IPS-20b (cell line): Measurements from ENCODE around the gene CHSY3.

Experiments used
- H3K27ac ChIP-seq: one replicate; pipeline ENCODE4 v1.5.1; 2013; ENCODE audit warnings: low read length
- H3K27me3 ChIP-seq: 2 replicates; pipeline ENCODE4 v1.6.1; 2013; ENCODE audit warnings: mild to moderate bottlenecking, low read length, inconsistent platforms; ENCODE audit not compliant: insufficient read depth
- H3K36me3 ChIP-seq: 2 replicates; pipeline ENCODE4 v1.6.1; 2013; ENCODE audit warnings: low read depth, mild to moderate bottlenecking, inconsistent platforms, low read length, moderate library complexity; ENCODE audit not compliant: insufficient read depth
- H3K4me1 ChIP-seq: 2 replicates; pipeline ENCODE4 v1.6.1; 2013; ENCODE audit warnings: mild to moderate bottlenecking, control low read depth, inconsistent platforms, low read length, moderate library complexity; ENCODE audit not compliant: insufficient read depth
- H3K4me3 ChIP-seq: 2 replicates; pipeline ENCODE4 v1.5.1; 2013; ENCODE audit warnings: mild to moderate bottlenecking, low read length, inconsistent platforms
- H3K9ac ChIP-seq: 2 replicates; pipeline ENCODE4 v1.6.1; 2013; ENCODE audit warnings: low read depth, mild to moderate bottlenecking, inconsistent platforms, low read length, moderate library complexity
- H3K9me3 ChIP-seq: 2 replicates; pipeline ENCODE4 v1.6.1; 2013; ENCODE audit warnings: mild to moderate bottlenecking, low read depth, low read length, inconsistent platforms; ENCODE audit not compliant: insufficient read depth

The CHSY3 gene

DNA sequence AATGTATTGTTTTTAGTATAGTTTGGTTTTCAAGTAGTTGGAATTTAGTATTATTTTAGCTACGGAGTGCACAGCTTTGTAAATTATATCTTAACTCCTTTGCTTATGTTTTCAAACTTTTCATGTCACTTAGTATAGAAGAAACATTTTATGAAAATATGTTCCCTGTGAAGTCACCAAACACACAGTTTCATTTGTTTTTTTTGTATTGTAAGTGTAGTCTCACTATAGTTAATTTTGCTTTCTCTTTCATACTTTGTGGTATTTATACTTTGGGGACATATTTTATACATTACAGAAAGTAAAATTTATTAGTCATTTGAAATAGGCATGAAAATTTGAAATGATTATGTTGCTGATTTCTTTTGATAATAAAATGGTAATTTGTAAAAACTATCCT lies 5.0 kb downstream of the CHSY3 start:
- H3K9me3 ChIP-seq: no peaks in the 10 kb centered on the region
- H3K9ac ChIP-seq: no peak overlapping the region
- H3K27ac ChIP-seq: no peak overlapping the region
- no peaks in the 10 kb centered on the region; the same call in 1 of the 2 replicates for H3K4me1 ChIP-seq
- no peak overlapping the region for H3K4me3 ChIP-seq
- no peaks in the 10 kb centered on the region for H3K36me3 ChIP-seq
- peaks cover 40% of the 10 kb centered on the region for H3K27me3 ChIP-seq

DNA sequence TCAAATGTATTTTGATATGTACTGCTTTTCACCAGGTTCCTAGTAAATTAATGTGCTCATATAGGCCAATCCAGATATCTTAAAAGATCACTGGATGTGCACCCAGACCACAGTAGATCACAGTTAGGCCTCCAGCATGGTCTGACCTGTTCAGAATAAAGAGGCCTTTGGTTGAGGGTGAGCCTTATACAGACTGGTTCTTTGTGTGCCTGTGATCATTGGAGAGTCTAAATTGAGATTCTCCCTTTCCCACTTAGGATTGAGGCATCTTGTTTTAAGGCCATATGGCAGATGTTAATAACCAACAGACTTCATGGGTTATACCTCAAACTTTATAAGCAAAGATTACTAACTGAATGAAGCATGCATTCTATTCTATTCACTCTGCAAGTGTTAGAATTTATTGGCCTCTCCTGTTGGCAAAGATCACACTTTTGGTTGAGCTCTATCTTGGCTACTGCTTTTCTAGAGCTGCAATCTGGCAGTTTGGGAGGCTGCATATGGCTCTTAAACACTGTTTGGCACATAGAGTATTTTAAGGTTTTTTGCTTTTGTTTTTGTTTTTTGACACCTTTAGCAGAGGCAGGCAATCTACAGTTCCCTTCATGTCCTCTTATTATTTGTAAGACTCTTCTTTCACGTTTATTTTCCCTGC lies 8.5 kb downstream of the CHSY3 start:
- H3K4me3 ChIP-seq: no peak overlapping the region
- no peaks in the 10 kb centered on the region for H3K36me3 ChIP-seq
- H3K9me3 ChIP-seq: no peaks in the 10 kb centered on the region
- H3K9ac ChIP-seq: no peak overlapping the region
- H3K27me3 ChIP-seq: peaks cover 8% of the 10 kb centered on the region
- H3K27ac ChIP-seq: no peak overlapping the region
- peaks cover 11% of the 10 kb centered on the region; the same call in 1 of the 2 replicates for H3K4me1 ChIP-seq

DNA sequence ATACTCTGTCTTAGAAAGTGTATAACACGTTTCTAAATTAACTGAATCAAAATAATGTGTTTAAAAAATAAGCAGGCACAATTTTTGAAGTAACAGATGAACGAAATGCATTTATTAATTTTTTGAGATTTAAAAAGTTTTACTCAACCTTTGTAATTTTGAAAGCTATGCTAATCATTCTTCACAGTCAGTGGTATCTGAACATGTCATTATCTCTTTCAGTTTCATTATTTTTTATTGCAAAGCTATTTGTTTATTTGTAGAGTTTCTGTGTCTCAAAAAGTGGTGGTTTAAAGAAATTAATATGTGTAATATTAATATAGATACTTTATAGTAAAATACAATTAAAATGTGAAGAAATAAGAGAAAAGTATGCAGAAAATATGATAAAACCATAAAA lies 11.2 kb downstream of the CHSY3 start:
- no peaks in the 10 kb centered on the region for H3K9me3 ChIP-seq
- H3K4me3 ChIP-seq: no peak overlapping the region
- H3K9ac ChIP-seq: no peak overlapping the region
- H3K27me3 ChIP-seq: no peaks in the 10 kb centered on the region
- no peaks in the 10 kb centered on the region for H3K36me3 ChIP-seq
- H3K27ac ChIP-seq: no peak overlapping the region
- peaks cover 11% of the 10 kb centered on the region; the same call in 1 of the 2 replicates for H3K4me1 ChIP-seq

DNA sequence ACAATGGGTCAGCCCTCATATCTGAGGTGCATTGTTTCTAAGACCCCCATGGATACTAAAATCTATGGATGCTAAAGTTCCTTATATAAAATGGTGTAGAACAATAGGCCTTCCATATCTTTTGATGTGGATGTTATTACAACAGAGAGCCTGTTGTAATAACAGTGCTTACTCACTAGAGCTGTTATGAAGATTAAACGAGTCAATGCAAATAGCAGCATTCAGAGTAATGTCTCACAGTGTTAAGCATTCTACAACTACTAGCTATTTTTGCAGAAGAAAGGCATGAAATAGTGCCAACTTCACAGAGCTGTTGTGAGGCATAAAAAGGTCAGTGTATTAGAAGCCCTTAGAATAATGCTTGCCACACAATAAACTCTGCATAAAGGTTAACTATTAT lies 13.0 kb downstream of the CHSY3 start:
- Histone ChIP-seq H3K27ac (no peak overlapping the region), H3K9me3 (no peaks in the 10 kb centered on the region), H3K27me3 (no peaks in the 10 kb centered on the region), H3K4me3 (no peak overlapping the region), H3K4me1 (peaks cover 11% of the 10 kb centered on the region; the same call in 1 of the 2 replicates), H3K36me3 (no peaks in the 10 kb centered on the region), H3K9ac (no peak overlapping the region)

DNA sequence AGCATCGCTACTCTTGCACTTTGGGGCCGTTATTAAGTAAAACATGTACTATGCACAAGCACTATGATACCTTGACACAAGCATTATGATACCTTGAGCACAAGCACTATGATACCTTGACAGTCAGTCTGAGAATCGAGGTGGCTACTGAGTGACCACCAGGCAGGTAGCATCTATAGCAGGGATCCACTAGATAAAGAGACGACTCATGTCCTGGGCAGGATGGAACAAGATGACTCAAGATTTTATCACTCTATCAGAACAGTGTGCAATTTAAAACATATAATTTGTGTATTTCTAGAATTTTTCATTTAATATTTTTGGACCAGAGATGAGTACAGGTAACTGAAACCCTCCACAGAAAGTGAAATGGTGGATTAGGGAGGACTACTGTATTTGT lies 16.9 kb downstream of the CHSY3 start:
- Histone ChIP-seq H3K27ac (no peak overlapping the region), H3K4me3 (no peak overlapping the region)

DNA sequence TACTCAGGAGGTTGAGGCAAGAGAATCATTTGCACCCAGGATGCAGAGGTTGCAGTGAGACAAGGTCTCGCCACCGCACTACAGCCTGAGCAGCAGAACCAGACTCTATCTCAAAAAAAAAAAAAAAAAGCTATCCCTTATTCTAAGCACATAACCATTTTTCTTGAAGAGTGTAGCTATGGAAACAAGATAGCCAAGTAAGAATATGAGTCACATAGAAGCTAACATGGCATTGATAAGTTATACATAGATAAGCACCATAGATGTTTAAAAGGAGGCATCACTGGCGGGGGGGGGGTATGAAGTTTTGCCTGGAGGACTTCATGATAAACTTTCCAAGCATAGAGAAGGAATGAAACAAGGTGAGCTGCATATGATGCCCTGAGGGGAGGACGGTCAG lies 26.0 kb downstream of the CHSY3 start:
- Histone ChIP-seq H3K4me1 (no peaks in the 10 kb centered on the region), H3K4me3 (no peak overlapping the region), H3K27me3 (no peaks in the 10 kb centered on the region), H3K9me3 (no peaks in the 10 kb centered on the region), H3K36me3 (no peaks in the 10 kb centered on the region), H3K9ac (no peak overlapping the region), H3K27ac (no peak overlapping the region)

More for the DNA sequence above, 16.9 kb downstream of the CHSY3 start:
- H3K4me1 ChIP-seq: peaks cover 6% of the 10 kb centered on the region; the same call in 1 of the 2 replicates
- no peak overlapping the region for H3K9ac ChIP-seq
- no peaks in the 10 kb centered on the region for H3K36me3 ChIP-seq
- no peaks in the 10 kb centered on the region for H3K9me3 ChIP-seq
- no peaks in the 10 kb centered on the region for H3K27me3 ChIP-seq

DNA sequence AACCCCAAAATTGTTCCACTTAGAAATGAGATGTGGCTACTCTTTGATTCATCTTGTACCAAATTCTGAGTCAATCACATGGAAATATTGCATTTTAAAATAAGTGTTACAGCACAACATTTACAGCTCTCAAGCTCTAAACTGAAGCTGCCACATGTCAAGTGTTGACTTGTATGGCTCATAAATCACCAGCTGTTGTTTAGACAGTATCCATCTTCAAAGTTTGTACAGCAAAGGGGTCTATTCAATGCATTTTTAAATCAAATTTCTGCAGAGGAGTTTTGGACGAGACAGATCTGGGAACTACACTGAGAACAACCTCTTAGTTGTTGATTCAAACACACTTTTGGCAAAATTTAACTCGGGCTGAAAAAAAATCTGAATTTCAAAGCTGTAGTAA lies 31.4 kb downstream of the CHSY3 start:
- H3K4me3 ChIP-seq: no peak overlapping the region
- H3K9ac ChIP-seq: no peak overlapping the region
- no peak overlapping the region for H3K27ac ChIP-seq
- no peaks in the 10 kb centered on the region for H3K27me3 ChIP-seq
- no peaks in the 10 kb centered on the region for H3K36me3 ChIP-seq
- peaks cover 7% of the 10 kb centered on the region; the same call in 1 of the 2 replicates for H3K9me3 ChIP-seq
- H3K4me1 ChIP-seq: no peaks in the 10 kb centered on the region

DNA sequence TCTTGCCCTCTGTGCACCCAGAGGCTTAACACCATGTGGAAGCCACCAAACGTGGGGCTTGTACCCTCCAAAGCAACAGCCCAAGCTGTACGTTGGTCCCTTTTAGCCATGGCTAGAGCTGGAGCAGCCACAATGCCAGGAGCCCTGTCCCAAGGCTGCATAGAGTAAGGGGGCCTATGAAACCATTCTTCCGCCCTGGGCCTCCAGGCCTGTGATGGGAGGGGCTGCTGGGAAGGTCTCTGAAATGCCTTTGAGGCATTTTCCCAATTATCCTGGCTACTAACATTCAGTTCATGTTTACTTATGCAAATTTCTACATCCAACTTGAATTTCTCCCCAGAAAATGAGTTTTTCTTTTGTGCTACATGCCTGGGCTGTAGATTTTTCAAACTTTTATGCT lies 33.8 kb downstream of the CHSY3 start:
- H3K27ac ChIP-seq: no peak overlapping the region
- H3K4me1 ChIP-seq: no peaks in the 10 kb centered on the region
- H3K36me3 ChIP-seq: no peaks in the 10 kb centered on the region
- no peak overlapping the region for H3K9ac ChIP-seq
- H3K9me3 ChIP-seq: peaks cover 7% of the 10 kb centered on the region; the same call in 1 of the 2 replicates
- H3K4me3 ChIP-seq: no peak overlapping the region
- H3K27me3 ChIP-seq: no peaks in the 10 kb centered on the region

DNA sequence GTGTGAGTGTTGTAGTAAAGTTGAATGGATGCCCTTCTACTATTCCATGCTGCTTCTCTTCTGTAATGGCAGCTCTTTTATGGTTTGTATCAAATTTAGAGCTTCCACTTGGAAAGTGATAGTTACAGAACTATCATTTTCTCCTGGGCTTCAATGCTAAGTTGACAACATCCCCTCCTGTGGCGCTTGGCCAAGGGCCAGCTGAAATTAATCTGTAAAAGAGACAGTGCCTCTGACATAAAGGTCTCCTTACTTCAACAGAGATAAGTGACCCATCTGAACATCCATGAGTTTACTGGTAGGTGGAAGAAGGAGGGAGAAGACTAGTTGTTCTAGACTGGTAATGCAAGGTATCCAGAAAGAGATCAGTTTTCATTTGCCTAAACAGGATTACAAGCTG lies 39.7 kb downstream of the CHSY3 start:
- no peaks in the 10 kb centered on the region for H3K4me1 ChIP-seq
- H3K27me3 ChIP-seq: no peaks in the 10 kb centered on the region
- H3K9me3 ChIP-seq: no peaks in the 10 kb centered on the region
- no peak overlapping the region for H3K9ac ChIP-seq
- H3K27ac ChIP-seq: no peak overlapping the region
- no peak overlapping the region for H3K4me3 ChIP-seq
- H3K36me3 ChIP-seq: no peaks in the 10 kb centered on the region

DNA sequence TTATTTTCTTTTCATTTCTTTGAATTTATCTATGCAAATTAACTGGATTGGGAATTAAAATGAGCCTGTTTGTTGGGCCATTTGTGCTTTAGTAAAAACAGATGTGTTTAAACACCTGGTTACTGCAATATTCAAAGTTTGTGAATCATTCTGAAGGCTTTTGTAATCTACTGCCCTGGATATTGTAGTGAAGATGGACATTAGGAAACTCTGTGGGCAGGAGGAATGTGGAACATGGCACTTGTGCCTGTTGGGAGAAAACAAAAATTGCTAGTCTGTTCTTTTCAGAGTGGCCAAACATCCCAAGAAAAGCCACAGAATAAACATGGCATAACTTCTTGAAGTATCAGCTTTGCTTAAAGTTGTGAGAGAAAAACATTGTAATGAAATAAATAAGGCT lies 40.8 kb downstream of the CHSY3 start:
- Histone ChIP-seq H3K36me3 (no peaks in the 10 kb centered on the region), H3K4me3 (no peak overlapping the region), H3K9me3 (no peaks in the 10 kb centered on the region), H3K27ac (no peak overlapping the region), H3K27me3 (no peaks in the 10 kb centered on the region), H3K4me1 (no peaks in the 10 kb centered on the region), H3K9ac (no peak overlapping the region)

DNA sequence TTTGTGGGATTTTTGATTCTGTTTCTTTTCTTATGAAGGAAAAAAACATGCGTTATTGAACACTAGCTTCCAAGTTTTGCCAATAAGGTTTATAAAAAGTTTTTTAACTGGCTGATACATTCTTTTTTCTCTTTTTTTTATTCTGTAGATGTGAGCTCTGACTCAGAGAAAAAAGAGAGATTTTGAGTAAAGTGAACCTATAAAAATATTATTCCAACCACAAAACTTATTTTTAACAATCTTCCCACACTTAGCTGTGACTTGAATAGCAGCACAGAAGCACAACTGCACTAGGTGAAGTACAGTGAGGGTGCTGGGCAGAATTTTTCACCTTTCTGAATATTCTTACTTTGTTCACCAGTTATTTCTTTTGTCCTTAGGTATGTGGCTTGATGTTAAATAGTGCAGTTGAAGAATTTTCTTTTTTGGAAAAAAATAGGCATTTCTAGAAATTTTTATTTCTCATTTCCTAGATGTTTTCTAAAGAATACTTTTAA lies 41.6 kb downstream of the CHSY3 start:
- no peaks in the 10 kb centered on the region for H3K27me3 ChIP-seq
- no peaks in the 10 kb centered on the region for H3K4me1 ChIP-seq
- H3K36me3 ChIP-seq: no peaks in the 10 kb centered on the region
- no peak overlapping the region for H3K4me3 ChIP-seq
- no peak overlapping the region for H3K27ac ChIP-seq
- no peak overlapping the region for H3K9ac ChIP-seq
- no peaks in the 10 kb centered on the region for H3K9me3 ChIP-seq

DNA sequence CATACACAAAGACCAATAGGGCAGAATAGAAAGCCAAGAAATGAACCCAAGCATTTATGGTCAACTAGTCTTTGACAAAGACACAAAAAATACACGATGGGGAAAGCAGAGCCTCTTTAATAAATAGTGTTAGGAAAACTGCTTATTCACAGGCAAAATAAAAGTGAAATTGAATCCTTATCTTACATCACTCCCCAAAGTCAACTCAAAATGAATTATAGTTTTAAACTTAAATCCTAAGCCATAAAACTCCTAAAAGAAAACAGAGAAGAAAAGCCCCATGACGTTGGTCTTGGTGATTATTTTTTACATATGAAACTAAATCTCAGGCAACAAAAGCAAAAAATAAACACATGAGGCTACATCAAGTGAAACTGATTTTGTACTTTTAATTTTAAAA lies 46.8 kb downstream of the CHSY3 start:
- H3K27me3 ChIP-seq: no peaks in the 10 kb centered on the region
- no peaks in the 10 kb centered on the region for H3K36me3 ChIP-seq
- no peaks in the 10 kb centered on the region for H3K4me1 ChIP-seq
- no peaks in the 10 kb centered on the region for H3K9me3 ChIP-seq
- no peak overlapping the region for H3K27ac ChIP-seq
- no peak overlapping the region for H3K4me3 ChIP-seq
- no peak overlapping the region for H3K9ac ChIP-seq
